Daoy (cell line): ENCODE data around the gene HSD11B2. TPM values are rescaled to one million over a fixed set of nuclear protein-coding genes. Genes with fewer than 3 reads are reported as not detected.

Experiments
- DNase-seq: peaks from one replicate; pipeline ENCODE4 v3.0.0-alpha.2; 2015; ENCODE audit warnings: low read depth
- total RNA-seq: library from RNA; depleted of rRNA; stranded (reverse); fragments of >200 nt; shearing (Covaris generic); gene quantifications from 2 replicates; pipeline ENCODE4 v1.2.3, GENCODE V29; 2014

Gene HSD11B2
- total RNA-seq, 1 experiment from 2014 or later, result not detected

DNA sequence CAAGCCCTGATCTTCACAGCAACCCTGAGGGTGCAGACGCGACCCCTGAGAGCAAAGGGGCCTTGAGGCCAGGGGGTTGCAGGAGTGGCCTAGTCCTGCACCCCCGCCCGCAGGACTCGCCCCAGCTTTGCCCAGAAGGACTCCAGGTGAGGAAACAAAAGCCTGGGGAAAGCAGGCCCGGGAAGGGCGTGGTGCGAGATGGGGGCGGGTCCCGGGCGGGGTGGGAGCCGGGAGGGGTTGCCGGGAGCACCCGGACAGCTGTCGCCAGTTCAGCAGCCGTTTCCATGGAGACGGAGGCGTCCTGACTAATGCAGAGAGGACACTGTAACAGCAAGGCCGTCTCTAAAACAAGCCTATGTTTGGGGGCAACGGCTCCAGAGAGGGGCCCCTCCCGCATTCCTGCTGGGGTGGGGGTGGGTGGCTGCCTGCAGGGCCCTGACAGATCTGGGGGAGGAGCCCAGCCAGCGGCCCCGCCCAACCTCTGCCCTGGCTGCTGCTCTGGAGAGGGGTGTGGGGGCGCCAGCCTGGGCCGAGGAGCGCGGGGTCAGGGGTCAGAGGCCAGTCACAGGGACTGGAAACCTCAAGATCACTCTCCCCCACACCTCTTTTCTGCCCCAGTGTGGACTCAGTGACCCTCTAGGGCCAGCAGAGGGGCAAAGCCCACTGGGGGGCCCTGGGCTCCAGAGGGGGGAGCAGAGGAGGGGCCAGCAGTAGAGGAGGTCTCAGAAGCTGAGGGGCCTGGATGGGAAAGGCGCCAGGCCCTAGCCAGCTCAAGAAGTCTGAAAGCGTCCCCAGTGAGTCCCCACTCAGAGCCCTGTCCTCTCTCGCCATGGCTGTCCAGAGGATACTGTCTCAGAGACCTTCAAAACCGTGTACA lies 34.5 kb upstream of the HSD11B2 start:
- peak; percentile 86 for DNase-seq

DNA sequence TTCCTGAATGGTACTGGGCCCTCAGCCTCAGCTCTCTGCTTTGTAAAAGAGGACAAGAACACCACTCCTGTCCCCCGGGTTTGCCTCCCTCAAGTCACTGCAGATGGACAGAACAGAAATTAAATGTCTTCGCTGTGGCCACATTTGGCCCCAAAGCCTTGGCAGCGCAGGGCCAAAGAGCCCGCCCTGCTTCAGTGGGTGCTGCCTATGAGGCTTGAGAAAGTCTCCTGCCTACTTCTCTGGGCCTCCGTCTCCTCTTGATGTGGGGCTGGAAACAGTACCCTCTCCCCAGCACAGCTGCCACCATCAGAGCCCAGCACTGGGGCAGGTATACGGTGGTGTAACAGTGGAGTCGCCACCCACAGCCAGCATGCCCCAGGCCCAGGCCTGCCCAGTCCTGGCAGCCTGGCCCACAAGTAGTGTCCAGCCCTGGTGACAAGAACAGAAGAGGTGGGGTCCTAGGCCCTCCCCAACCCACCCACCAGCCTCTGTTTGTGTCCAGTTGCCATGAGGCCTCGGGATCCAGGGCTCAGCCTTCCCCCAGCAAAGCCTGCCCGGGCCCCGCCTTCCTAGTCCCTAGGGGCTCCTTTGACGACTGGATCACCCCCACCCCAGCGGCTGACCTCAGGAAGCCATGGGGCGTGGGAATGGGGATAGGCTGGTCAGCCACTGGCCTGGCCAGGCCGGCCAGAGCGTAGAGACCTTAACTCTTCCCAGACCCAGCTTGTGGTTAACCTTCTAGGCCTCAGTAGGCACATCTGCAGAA lies 33.7 kb upstream of the HSD11B2 start:
- DNase-seq, result no peak

DNA sequence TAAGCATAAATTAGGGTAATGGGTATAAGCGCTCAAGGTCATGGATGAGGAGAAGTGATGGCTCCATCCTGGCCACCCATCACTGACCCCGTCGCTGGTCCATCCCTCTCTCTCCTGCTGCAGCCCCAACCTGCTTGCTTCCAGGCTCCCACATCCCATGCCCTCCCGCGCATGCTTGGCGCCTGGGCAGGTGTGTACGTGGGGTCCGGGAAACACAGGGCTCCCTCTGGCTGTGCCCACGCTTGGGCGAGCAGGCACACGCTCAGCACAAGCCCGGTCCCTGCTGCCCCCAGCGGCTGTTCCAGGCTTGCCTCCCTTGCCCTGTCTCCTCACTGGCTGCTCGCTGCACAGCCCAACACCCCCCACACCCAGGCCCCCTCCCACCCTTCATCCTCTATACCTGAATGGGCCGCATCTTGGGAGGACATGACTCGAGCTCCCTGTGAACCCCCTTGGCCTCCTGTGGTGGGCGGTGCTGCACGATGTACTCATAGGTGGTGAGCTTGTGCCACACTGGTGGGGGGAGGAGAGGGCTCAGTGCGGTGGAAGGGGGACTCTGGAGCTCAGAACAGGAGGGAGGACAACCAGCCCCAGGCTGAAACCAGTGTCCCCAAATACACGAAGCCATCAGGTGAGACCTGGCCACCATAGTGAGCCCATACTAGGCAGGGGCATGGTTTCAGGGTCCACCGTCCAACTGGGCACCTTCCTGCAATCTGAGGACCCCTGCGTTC lies 32.9 kb upstream of the HSD11B2 start:
- DNase-seq, result no peak

DNA sequence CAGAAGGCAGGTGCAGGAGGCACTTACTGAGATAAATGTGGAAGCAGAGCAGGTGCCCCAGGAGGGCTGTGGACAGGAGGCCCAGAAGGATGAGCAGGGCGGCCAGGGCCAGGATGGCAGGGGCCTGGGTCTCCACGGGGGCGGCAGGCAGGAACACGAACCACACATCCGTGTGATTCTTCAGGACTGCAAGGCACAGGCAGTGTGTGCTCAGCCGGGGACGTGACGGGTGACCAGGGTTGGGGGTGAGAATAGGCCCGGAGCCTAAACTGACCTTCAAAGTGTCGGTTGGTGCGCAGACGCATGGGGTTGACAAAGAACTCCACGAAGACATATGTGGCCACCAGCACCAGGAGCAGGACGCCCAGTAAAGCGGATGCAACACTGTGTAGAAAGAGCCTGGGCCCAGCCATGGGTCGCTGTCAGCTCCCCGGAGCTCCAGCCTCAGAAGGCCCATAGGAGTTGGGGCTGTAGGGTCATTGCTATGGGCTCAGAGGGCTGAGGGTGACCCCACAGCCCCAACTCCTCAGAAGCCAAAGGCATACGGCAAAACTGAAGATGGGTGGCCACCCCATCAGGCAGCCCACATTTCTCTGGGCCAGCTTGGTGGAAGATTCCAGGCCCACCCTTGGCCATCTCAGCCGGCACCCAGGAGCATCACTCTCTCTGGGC lies 32.2 kb upstream of the HSD11B2 start:
- no peak for DNase-seq

DNA sequence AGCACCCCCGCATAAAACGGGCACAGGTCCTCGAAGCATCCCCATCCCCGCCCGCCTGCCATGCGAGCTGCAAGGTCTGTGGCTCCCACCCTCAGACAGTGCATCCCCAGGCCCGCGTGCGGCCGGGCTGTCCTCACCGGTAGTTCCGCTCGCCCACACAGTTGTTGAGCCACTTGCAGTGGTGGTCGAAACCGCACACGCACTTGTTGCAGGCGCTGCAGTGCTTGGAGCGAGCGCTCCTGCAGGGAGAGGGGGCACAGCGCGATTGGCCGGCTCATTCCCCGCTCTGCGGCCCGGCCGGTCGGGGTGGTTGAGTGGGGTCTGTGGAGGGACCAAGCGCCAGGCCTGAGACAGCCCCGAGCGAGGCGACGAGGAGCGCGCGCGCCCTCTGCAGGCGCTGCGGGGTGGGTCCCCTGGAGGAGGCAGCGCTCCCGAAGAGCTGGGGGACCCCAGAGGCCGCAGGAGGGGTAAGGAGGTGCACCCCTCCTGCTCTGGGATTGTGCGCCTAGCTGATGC lies 31.6 kb upstream of the HSD11B2 start:
- peak; percentile 51 for DNase-seq

DNA sequence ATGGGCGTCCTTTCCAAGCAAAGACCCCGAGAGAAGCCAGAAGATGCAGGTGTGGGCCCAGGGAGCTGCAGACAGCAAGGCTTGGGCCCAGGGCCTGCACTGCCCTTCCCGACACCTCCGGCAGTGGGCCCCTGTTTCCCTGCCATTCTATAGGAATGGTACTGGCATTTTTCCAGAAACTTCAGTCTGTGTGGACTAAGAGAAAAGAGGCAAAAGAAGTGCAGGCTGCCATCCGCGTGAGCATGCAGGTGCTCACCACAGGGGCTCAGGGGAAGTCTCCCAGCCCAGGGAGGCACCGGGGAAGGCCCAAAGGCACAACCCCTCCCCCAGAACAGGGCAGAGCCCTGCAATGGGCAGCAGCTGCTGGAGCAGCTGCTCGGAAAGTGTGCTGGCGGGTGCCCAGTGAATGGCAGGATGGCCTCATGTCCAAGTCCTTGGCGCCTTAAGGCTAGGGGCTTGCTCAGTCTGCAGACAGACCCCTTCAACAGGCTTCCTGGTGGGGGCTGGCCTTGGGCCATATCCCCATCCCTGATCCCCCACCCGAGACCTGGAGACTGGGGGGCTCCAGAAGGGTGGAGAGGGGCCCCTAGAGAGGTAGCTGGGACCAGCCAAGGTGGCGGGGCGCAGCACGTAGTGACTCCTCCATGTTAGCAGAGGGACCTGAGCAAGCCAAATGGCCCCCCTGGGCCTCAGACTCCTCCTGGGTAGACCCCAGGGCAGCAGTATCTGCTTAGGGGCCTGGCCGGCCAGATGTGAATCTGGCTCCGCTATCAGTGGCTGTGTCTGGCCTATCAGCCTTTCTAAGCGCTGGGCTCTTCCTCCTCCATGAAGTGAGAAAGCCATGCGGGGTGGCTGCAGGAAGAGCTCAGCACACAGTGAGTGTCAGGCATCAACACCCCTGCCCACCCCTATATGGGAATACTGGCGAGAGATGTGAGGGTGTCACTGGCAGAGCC lies 30.9 kb upstream of the HSD11B2 start:
- DNase-seq, result no peak

DNA sequence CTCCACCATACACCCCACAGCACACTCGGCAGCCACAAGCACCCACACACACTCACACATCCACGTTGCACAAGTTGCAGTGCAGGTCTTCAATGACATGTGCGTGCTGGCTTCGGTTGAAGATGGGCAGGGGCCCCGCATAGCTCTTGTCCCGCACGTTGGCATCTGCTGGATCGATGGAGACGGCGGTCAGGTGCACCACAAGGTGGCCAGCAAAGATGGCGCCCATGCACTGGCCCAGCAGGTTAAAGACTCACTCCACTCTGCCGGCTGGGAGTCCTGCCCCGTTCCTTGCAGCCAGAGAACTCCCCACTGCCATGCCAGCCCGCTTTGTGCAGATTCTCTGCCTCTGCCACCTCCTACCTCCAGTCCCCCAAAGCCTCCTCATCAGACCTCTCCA lies 30.0 kb upstream of the HSD11B2 start:
- DNase-seq, result no peak

DNA sequence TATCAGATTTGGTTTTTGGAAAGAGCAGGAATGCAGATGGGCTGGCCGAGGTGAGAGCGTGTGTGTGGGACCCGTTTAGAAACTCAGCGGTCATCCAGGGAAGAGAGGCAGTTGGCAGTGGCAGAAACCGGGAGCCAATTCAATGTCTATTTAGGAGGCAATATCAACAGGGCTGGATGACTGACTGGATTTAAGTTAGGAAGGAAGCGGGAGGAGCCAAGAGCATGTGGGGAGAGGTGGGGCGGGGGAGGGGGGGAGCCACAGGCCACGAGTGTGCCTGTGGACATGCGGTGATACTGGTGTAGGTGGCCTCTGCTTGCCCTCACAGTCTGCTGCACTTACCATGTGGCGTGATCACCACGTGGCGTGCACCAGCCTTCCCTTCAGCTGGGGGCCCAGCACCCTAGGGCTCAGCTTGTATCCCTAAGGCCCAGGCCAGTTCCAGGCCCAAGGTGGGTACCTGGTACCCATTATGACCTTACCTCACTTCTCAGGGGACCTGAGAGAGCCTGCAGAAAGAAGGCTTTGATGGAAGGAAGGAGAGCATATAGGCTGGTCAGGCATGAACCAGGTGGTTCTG lies 26.9 kb upstream of the HSD11B2 start:
- no peak for DNase-seq

DNA sequence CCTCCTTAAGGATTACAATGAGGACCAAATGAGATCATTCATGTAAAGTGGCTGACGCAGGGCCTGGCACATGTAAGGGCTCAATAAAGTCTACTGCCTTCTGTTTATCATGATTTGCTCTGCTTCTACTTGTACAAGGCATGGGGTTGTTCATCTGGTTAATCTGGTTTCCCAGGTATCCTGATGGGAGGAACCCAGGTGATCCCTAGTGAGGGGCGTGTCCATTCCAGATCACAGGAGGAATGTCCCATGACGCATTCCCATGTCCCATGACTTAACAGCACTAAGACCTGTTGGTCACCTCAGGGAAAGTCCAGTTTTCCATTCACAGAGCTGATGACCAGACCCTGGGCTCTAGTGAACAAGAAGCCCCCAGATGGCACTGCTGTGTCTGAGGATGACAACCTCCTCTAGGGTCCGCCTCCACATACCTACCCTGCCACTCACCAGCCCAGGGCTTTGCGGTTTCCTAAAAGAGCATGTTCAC lies 26.1 kb upstream of the HSD11B2 start:
- no peak for DNase-seq

DNA sequence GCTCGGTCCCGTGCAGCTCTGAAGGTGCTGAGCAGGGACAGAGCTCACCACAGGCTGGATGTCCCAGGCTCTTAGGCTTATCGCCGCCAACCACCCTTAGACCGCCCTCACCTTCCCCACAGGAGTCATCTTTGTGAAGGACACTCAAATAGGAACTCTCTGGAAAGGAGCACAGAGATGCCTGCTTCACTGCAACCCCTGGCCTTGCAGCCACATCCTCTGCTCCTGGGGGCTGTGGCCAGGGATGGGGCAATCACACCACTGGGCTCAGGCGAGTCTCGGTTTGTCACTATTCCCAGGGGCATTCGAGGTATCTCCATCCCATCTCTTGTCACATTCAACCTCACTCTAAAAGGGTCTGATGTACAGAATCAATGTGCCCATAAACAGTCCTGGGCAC lies 25.6 kb upstream of the HSD11B2 start:
- DNase-seq, result no peak

DNA sequence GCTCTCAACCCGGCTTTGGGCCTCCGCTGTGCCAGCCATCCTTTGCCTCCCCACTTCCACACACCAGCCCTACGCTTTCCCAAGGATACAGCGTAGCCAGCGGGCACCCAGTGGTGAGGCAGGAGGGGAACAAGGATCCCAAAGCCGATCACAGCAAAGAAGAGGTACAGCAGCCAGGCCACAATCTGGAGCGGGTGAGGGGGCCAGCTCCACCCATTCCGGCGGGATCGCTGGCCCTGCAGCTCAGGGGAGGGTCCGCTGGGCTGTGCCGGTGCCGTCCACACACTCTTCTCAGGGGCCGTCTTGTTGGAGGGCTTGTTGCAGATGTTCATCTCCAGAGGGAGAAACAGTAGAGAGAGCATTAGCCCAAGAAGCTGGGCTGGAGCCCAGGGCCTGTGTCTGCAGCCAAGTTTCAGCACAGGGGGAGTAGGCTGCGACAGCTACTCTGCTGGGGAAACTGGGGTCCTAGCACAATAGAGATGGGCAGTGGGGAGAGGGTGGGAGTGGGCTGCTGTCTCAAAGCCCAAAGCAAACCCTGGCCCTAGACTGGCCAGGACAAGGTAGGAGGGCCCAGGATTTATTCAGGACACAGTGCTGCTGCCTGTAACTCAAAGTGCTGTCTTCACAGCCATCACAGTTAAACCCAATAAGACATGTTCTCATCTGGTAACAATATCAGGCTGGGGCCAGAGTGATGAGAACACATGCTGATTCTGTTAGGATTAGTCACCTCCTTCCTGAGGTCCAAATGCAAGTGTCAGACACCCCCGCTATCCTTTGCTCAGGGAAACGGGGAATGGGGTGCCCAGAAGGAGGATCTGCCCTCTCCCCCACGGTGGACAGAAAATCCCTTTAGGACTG lies 24.6 kb upstream of the HSD11B2 start:
- peak; percentile 74 for DNase-seq

DNA sequence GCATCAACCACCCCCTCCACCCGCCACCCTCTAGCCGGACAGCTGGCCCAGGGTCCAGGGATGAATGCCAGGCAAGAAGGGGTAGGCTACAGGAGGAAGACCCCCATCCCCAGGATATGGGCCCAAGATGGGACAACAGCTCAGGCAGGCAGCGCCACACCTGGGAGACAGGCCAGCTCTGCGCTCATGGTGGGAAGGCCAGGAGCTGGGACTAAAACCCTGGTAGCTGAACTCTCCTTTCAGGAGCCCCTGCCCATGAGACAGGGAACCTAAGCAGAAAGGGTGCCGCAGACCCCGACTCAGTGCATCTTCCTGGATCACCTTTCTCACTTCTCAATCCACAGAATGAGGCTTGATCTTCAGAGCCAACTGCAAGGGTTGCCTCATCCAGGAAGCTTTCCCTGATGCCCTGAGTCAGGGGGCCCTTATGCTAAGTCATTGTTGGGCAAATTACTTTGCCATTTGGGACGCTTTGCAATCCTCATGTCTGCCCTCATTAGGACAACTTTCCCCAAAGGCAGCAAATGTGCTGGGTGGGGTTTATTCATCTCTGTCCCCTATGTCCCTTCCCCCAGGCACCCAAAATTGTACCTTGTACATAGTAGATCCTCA lies 23.6 kb upstream of the HSD11B2 start:
- DNase-seq, result no peak

DNA sequence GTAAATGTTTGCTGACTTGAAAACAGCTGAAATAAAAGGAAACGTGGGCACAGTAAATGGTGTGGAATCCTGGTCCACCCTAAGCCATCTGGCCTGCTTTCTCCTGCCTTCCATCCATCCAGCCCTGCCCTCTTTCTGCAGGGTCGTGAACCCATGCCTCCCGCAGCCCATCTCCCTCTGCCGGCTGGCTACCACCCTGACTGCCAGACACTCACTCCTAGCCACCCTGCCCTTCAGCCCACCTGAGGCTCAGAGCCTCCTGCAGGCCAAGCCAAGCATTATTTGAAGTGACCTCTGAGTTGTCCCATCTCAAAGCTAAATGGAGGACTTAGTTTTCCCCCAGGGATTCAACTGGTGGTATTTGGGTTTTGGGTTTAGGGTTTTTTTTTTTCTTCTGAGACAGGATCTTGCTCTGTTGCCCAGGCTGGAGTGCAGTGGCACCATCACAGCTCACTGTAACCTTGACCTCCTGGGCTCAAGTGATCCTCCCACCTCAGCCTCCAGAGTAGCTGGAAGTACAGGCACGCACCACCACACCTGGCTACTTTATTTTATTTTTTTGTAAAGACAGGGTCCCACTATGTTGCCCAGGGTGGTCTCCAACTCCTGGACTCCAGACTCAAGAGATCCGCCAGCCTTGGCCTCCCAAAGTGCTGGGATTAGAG lies 23.0 kb upstream of the HSD11B2 start:
- no peak for DNase-seq

DNA sequence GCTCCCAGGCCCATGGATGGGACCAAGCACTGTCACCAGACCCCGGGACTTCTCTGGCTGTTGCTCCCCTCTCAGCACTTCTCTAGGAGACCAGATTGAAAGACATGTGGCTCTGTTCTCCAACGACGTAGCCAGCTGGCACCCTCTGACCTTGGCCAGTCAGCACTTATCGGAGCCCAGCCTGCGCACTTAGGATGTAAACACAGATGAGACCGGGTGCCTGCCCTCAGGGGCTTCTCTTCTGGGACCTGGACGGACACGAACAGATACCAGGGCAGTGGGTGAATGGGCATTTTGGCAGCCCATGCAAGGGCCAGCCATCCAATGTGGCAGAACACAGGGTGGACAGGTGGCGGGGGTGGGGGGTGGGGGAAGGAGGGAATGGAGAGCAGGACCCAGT lies 21.3 kb upstream of the HSD11B2 start:
- no peak for DNase-seq

DNA sequence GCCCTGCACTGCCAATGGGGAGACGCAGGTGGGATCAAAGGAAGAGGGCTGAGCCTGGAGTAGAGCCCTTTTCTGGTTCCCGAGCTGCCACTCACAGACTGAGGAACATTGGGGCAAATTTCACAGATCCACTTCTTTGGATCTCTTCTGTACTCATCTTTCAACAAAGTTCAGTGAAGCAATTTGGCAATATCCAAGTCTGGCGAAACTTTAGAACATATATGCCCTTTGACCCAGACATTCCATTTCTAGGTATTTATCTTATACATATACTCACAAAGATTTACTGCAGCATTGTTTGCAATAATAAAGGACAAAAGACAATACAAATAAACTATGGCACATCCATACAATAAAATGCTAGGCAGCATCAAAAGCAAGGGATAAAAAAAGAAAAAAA lies 19.6 kb upstream of the HSD11B2 start:
- DNase-seq, result no peak

DNA sequence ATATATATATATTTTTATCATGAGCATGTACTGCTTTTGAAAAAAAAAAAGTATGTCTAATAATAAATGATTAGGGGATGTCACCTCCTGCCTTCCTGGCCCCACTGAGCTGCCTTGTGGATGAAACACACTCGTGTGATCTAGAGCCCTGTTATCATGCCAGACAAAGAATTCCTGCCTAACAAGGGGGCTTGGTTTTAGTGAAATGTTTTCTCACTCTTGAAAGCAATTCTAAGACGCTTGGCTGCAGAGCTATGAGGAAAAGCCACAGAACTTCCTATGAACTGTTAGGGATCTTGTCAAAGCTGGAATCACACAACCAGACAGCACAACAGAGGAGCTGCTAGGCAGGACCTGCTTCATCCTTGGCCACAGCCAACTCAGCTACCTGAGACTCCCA lies 18.6 kb upstream of the HSD11B2 start:
- DNase-seq, result no peak

DNA sequence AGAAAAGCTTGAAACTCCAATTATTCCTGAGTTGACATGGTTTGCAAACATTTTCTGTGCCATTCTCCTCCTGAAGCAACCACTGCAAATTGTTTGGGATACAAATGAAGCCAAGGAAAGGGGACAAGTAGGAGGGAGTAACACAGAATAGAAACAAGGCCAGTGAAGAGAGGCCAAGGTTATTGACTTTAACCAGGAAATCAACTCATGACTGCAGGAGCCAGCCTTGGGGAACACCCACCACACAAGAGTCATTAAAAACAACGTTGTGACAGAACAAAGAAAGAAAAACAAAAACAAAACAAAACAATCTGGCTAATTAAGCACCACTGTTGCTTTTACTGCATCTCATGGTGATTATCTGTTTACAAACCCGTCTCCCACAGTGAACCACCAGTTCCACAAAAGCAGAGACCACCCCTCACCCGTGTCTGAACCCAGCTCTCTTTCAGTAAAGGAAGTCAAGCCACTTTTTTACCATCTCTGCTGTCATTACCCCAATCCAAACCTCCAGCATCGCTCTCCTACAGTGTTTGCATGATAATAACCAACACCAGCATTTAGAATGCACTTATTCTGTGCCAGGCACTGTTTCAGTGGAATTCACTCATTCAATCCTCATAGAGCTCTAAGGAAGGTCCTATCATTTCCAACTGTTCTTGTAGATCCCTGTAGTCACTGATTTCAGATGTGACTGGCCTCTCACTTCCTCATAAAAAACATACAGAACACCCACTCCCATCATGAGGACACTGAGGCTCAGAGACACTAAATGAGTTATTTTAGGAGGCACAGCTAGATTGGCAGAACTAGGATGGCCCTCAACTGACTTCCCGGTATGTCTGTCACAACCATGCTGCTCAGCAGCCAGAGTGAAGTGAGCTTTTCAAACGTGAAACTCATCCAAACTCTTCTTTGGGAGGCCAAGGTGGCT lies 16.7 kb upstream of the HSD11B2 start:
- no peak for DNase-seq
